Colon (tissue), 2 donors: ENCODE data around the gene TRPV3.
"Not testable (repeated sequence)": the region's sequence is repeated elsewhere in the genome, so short reads cannot be mapped to it uniquely, and the experiment has no call there.

Source experiments
- FAIRE-seq: peaks from 2 replicates; lab custom pipeline; 2012; peaks lifted over from hg19 to GRCh38; lab: Jason Lieb, UNC
- donor health status: control.
- donor health status: control.

Gene TRPV3

GRCh38 chr17:3524024-3524423 lies 33.6 kb downstream of the TRPV3 start:
- no peak for FAIRE-seq

- FAIRE-seq: not testable (repeated sequence)
Measured at GRCh38 chr17:3519472-3519871, 38.1 kb downstream of the TRPV3 start.

GRCh38 chr17:3514873-3515272 lies 42.7 kb downstream of the TRPV3 start:
- no peak for FAIRE-seq

GRCh38 chr17:3514167-3514566 lies 43.4 kb downstream of the TRPV3 start:
- not testable (repeated sequence) for FAIRE-seq

GRCh38 chr17:3513305-3514035 lies 44.1 kb downstream of the TRPV3 start:
- no peak for FAIRE-seq

- no peak for FAIRE-seq
Measured at GRCh38 chr17:3512505-3513171, 45.0 kb downstream of the TRPV3 start.

- no peak for FAIRE-seq
Measured at GRCh38 chr17:3511852-3512504, 45.6 kb downstream of the TRPV3 start.

GRCh38 chr17:3510090-3510489 lies 47.5 kb downstream of the TRPV3 start:
- FAIRE-seq: no peak

GRCh38 chr17:3507869-3508268 lies 49.7 kb downstream of the TRPV3 start:
- FAIRE-seq: no peak

- no peak for FAIRE-seq
Measured at GRCh38 chr17:3507071-3507470, 50.5 kb downstream of the TRPV3 start.

- FAIRE-seq: no peak
Measured at GRCh38 chr17:3506054-3506453, 51.6 kb downstream of the TRPV3 start.

GRCh38 chr17:3505008-3505407 lies 52.6 kb downstream of the TRPV3 start:
- FAIRE-seq: no peak

GRCh38 chr17:3503285-3503684 lies 54.3 kb downstream of the TRPV3 start:
- FAIRE-seq: no peak

- FAIRE-seq: no peak
Measured at GRCh38 chr17:3502466-3502865, 55.1 kb downstream of the TRPV3 start.

GRCh38 chr17:3501344-3501743 lies 56.3 kb downstream of the TRPV3 start:
- no peak for FAIRE-seq

- FAIRE-seq: no peak
Measured at GRCh38 chr17:3497101-3497500, 60.5 kb downstream of the TRPV3 start.

GRCh38 chr17:3485481-3486068 lies 72.0 kb downstream of the TRPV3 start:
- FAIRE-seq: no peak

- no peak for FAIRE-seq
Measured at GRCh38 chr17:3482852-3483251, 74.8 kb downstream of the TRPV3 start.

- no peak for FAIRE-seq
Measured at GRCh38 chr17:3479988-3480387, 77.6 kb downstream of the TRPV3 start.

- peak; percentile 61 for FAIRE-seq
Measured at GRCh38 chr17:3475812-3476610, 81.6 kb downstream of the TRPV3 start, which contains the start of gene ASPA. ASPA (plus strand) TSS chr17:3475997; CDS start chr17:3476160, 163 bp downstream.

- FAIRE-seq: no peak
Measured at GRCh38 chr17:3475251-3475685, 82.3 kb downstream of the TRPV3 start.

GRCh38 chr17:3474212-3474611 lies 83.4 kb downstream of the TRPV3 start:
- peak; percentile 85 for FAIRE-seq
